K562 (cell line): ENCODE data around the gene UBE2J2. TPM values are rescaled to one million over a fixed set of nuclear protein-coding genes. Genes with fewer than 3 reads are reported as not detected.

Source experiments
- BHLHE40 ChIP-seq: IDR thresholded peaks from 2 replicates; pipeline ENCODE4 v1.6.1; 2011; ENCODE audit warnings: low read length, improper control_type of control experiment
- ESRRA ChIP-seq: fragments of 450-650 bp; IDR thresholded peaks from 2 replicates; pipeline ENCODE4 v1.6.1; 2014; ENCODE audit warnings: low read depth, mild to moderate bottlenecking, moderate library complexity, borderline replicate concordance
- HDGF ChIP-seq: fragments of 450-650 bp; IDR thresholded peaks from 2 replicates; pipeline ENCODE4 v1.6.1; 2016
- KLF6 ChIP-seq: fragments of 250-450 bp; sonication (Bioruptor Pico); IDR thresholded peaks from 2 replicates; pipeline ENCODE4 v1.4.0; 2020; ENCODE audit warnings: mild to moderate bottlenecking, moderate library complexity, borderline replicate concordance
- MCM3 ChIP-seq: fragments of 450-650 bp; IDR thresholded peaks from 2 replicates; pipeline ENCODE4 v1.6.1; 2016
- NFXL1 ChIP-seq: fragments of 450-650 bp; formaldehyde crosslinking; IDR thresholded peaks from 2 replicates; pipeline ENCODE4 v1.4.0; 2021; ENCODE audit warnings: mild to moderate bottlenecking
- POLR2B ChIP-seq: fragments of 450-650 bp; IDR thresholded peaks from 2 replicates; pipeline ENCODE4 v1.6.1; 2018; ENCODE audit warnings: low read depth; ENCODE audit not compliant: partially characterized antibody
- SAFB ChIP-seq: fragments of 200-400 bp; formaldehyde crosslinking; IDR thresholded peaks from 2 replicates; pipeline ENCODE4 v1.6.1; 2017; ENCODE audit warnings: low read depth, low read length, borderline replicate concordance
- SMARCB1 ChIP-seq: IDR thresholded peaks from 2 replicates; pipeline ENCODE4 v1.6.1; 2011; ENCODE audit warnings: improper control_type of control experiment, low read depth; ENCODE audit not compliant: insufficient read length
- SMARCC2 ChIP-seq: fragments of 450-650 bp; IDR thresholded peaks from 2 replicates; pipeline ENCODE4 v1.6.1; 2017; ENCODE audit warnings: antibody characterized with exemption, moderate library complexity, mild to moderate bottlenecking, low read depth
- SREBF2 ChIP-seq: sonication (generic); formaldehyde crosslinking; IDR thresholded peaks from 2 replicates; pipeline ENCODE4 v1.4.0; 2020; ENCODE audit warnings: mild to moderate bottlenecking, missing genetic modification reagents
- TCF7L2 ChIP-seq: fragments of 150-350 bp; IDR thresholded peaks from 2 replicates; pipeline ENCODE4 v1.6.1; 2016; ENCODE audit warnings: low read depth, mild to moderate bottlenecking, low read length, moderate library complexity
- TRIM28 ChIP-seq: fragments of 450-650 bp; IDR thresholded peaks from 2 replicates; pipeline ENCODE4 v1.6.1; 2017
- ZBTB12 ChIP-seq: fragments of 250-450 bp; sonication (Bioruptor Pico); IDR thresholded peaks from 2 replicates; pipeline ENCODE4 v1.4.0; 2020
- ZBTB40 ChIP-seq, 2 experiments: fragments of 450-650 bp in 1 of 2; sonication (generic) in 1 of 2; formaldehyde crosslinking in 1 of 2; IDR thresholded peaks; 2 replicates each; pipeline versions ENCODE4 v1.7.1 to v1.9.0; 2016 to 2022; ENCODE audit warnings: inconsistent platforms in 1 of 2, mild to moderate bottlenecking in 1 of 2, missing genetic modification reagents in 1 of 2
- ZNF75A ChIP-seq: fragments of 450-650 bp; formaldehyde crosslinking; IDR thresholded peaks from 2 replicates; pipeline ENCODE4 v1.4.0; 2020; ENCODE audit warnings: mild to moderate bottlenecking
- polyA plus RNA-seq, 8 experiments: library from polyadenylated mRNA; depleted of rRNA in 4 of 8; stranded (reverse) in 5 of 8; unstranded in 3 of 8; fragments of >200 nt; fragmentation: Nextera tagmentation in 2 of 8; fragmentation: Illumina TruSeq in 1 of 8; extraction: Ambion mirVana in 2 of 8; extraction: Trizol in 1 of 8; gene quantifications; 2 replicates each; pipeline versions ENCODE4 v1.2.1 to v1.2.3, GENCODE V29; 2011 to 2014; ENCODE audit warnings: inconsistent platforms in 1 of 8, missing spikeins in 1 of 8
- total RNA-seq, 7 experiments: library from RNA; depleted of rRNA in 6 of 7; stranded (reverse); fragments of >200 nt in 6 of 7; fragmentation: Illumina TruSeq in 2 of 7; extraction: Trizol in 2 of 7; gene quantifications; 2 replicates each; pipeline versions ENCODE4 v1.2.1 to v1.2.3, GENCODE V29; 2011 to 2021; ENCODE audit warnings: low replicate concordance in 1 of 7
- TF ChIP-seq, protein P1 (sequence below): fragments of 450-650 bp; IDR thresholded peaks from 2 replicates; pipeline ENCODE4 v1.6.1; 2016; ENCODE audit warnings: low read depth, mild to moderate bottlenecking, moderate library complexity

UBE2J2 gene
- total and polyA plus RNA-seq, 9 of the 15 experiments (the other 6 are each of a cell fraction or from before 2014, with no cell fraction given): 0.93 to 112 (median 75.5) TPM

GRCh38 chr1:1291548-1292441, 18.1 kb upstream of the UBE2J2 start (continued):
- no peak for TF ChIP-seq ZBTB40 (IDR thresholded peaks at IDR 0.05)
- TF ChIP-seq ZBTB40 (CRISPR knock-in tag; IDR thresholded peaks at IDR 0.05): no peak
- no peak for TF ChIP-seq NFXL1
- no peak for TF ChIP-seq TRIM28
- TF ChIP-seq KLF6 (CRISPR knock-in tag): no peak
- TF ChIP-seq SMARCC2: no peak
- peak; percentile 22; the same call in 1 of the 2 replicates for TF ChIP-seq BHLHE40
- TF ChIP-seq ZBTB12 (CRISPR knock-in tag): no peak
- peak; percentile 85; the same call in 1 of the 2 replicates for TF ChIP-seq SREBF2 (CRISPR knock-in tag)
- TF ChIP-seq SMARCB1: no peak
- TF ChIP-seq, protein P1, sequence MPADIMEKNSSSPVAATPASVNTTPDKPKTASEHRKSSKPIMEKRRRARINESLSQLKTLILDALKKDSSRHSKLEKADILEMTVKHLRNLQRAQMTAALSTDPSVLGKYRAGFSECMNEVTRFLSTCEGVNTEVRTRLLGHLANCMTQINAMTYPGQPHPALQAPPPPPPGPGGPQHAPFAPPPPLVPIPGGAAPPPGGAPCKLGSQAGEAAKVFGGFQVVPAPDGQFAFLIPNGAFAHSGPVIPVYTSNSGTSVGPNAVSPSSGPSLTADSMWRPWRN: no peak
- TF ChIP-seq POLR2B: no peak
- TF ChIP-seq MCM3: no peak
- no peak for TF ChIP-seq ESRRA
- TF ChIP-seq SAFB: peak; percentile 63; the same call in 1 of the 2 replicates
- TF ChIP-seq ZNF75A (CRISPR knock-in tag): no peak
- TF ChIP-seq HDGF: peak; percentile 73; the same call in 1 of the 2 replicates
- no peak for TF ChIP-seq TCF7L2
